RPMI7951 (cell line): ENCODE measurements around the gene DSN1. TPM values are rescaled to one million over a fixed set of nuclear protein-coding genes. Genes with fewer than 3 reads are reported as not detected.
A peak's percentile ranks its signal among the peaks of the same experiment; 100 is the strongest.

Experiments used
- DNase-seq: peaks from one replicate; pipeline ENCODE4 v3.0.0-alpha.2; 2012; ENCODE audit warnings: low read depth
- total RNA-seq: library from RNA; depleted of rRNA; stranded (reverse); fragments of >200 nt; shearing (Covaris generic); gene quantifications from 2 replicates; pipeline ENCODE4 v1.2.3, GENCODE V29; 2014

Gene DSN1
- total RNA-seq, 1 experiment from 2014 or later, result 72.6 TPM

- peak; percentile 78 for DNase-seq
These were observed 18.8 kb downstream of the DSN1 start for GRCh38 chr20:36754656-36755222.

GRCh38 chr20:36752582-36752981, 21.0 kb downstream of the DSN1 start:
- DNase-seq, result no peak

GRCh38 chr20:36745927-36746659, 27.5 kb downstream of the DSN1 start, which contains the start of gene NDRG3:
Gene NDRG3 (minus strand): TSS chr20:36746090. CDS start chr20:36721735, 24,355 bp downstream.
- peak; percentile 94 for DNase-seq

GRCh38 chr20:36745234-36745926, 28.2 kb downstream of the DSN1 start:
- peak; percentile 22 for DNase-seq

GRCh38 chr20:36744764-36745191, 28.8 kb downstream of the DSN1 start:
- DNase-seq, result peak; percentile 68

- DNase-seq, result no peak
These were observed 29.3 kb downstream of the DSN1 start for GRCh38 chr20:36744243-36744642.

GRCh38 chr20:36742558-36742957, 31.0 kb downstream of the DSN1 start:
- no peak for DNase-seq

- DNase-seq, result no peak
These were observed 32.5 kb downstream of the DSN1 start for GRCh38 chr20:36741072-36741471.

- no peak for DNase-seq
These were observed 36.4 kb downstream of the DSN1 start for GRCh38 chr20:36737183-36737499.

GRCh38 chr20:36736451-36737182, 36.9 kb downstream of the DSN1 start:
- DNase-seq, result no peak

- no peak for DNase-seq
These were observed 41.1 kb downstream of the DSN1 start for GRCh38 chr20:36732456-36732855.

GRCh38 chr20:36728986-36729385, 44.6 kb downstream of the DSN1 start:
- no peak for DNase-seq

GRCh38 chr20:36726168-36726567, 47.4 kb downstream of the DSN1 start:
- no peak for DNase-seq

GRCh38 chr20:36720510-36720909, 53.1 kb downstream of the DSN1 start:
- peak; percentile 34 for DNase-seq

- DNase-seq, result peak; percentile 10
These were observed 55.9 kb downstream of the DSN1 start for GRCh38 chr20:36717657-36718056.

GRCh38 chr20:36717021-36717420, 56.5 kb downstream of the DSN1 start:
- no peak for DNase-seq

- no peak for DNase-seq
These were observed 60.8 kb downstream of the DSN1 start for GRCh38 chr20:36712775-36713174.

GRCh38 chr20:36709126-36709525, 64.4 kb downstream of the DSN1 start:
- no peak for DNase-seq

- no peak for DNase-seq
These were observed 70.0 kb downstream of the DSN1 start for GRCh38 chr20:36703530-36703929.
